HG02571 (cell line): ENCODE data around the gene ZC3H18.

Experiments used
- ATAC-seq: cut with Tn5 transposase; IDR thresholded peaks from one replicate; pipeline ENCODE4 v1.9.1; 2021; ENCODE audit warnings: mild to moderate bottlenecking, moderate library complexity; ENCODE audit not compliant: unreplicated experiment

Gene ZC3H18

GRCh38 chr16:88671806-88672205, 101.6 kb downstream of the ZC3H18 start:
- no peak for ATAC-seq

GRCh38 chr16:88672776-88673175, 102.6 kb downstream of the ZC3H18 start:
- no peak for ATAC-seq

GRCh38 chr16:88673716-88674379, 103.6 kb downstream of the ZC3H18 start:
- ATAC-seq = no peak

GRCh38 chr16:88676502-88677242, 106.5 kb downstream of the ZC3H18 start:
- ATAC-seq = no peak

- ATAC-seq = no peak
Measured at GRCh38 chr16:88677721-88678120, 107.5 kb downstream of the ZC3H18 start.

DNA sequence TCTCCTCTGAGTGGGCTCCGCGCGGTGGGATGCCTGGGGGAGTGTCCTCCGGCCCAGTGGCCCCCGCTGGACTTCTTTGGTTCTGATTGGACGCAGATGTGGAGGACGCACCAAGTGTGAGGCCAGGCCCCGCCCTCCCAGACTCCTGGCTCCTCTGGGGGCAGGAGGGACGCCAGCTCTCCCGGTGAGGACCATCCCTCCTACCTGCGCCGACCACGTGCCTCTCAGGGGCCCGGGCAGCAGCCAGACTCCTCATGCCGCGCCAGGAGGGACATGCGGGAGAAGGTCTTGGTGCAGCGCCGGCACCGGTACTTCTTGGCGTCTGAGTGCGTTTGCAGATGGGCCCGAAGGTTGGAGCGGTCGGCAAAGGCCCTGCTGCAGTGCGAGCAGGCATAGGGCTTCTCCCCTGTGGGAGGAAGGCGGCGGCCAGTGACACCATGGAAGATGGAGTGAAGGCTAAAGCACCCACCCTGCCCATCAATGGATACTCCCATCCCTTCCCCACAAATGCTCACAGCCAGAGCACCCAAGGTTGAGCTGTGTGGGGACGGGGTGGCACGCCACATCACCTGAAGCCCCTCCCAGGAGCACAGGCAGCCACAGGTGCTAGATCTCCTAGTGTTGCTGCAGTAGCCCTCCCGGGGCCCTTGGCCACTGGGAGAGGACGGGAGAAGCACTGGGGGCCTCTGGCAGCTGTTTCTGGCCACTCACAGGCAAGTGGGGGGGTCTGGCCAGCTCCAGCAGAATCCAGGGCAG, 108.2 kb downstream of the ZC3H18 start:
- no peak for ATAC-seq

- no peak for ATAC-seq
Measured at GRCh38 chr16:88680554-88681083, 110.4 kb downstream of the ZC3H18 start.

DNA sequence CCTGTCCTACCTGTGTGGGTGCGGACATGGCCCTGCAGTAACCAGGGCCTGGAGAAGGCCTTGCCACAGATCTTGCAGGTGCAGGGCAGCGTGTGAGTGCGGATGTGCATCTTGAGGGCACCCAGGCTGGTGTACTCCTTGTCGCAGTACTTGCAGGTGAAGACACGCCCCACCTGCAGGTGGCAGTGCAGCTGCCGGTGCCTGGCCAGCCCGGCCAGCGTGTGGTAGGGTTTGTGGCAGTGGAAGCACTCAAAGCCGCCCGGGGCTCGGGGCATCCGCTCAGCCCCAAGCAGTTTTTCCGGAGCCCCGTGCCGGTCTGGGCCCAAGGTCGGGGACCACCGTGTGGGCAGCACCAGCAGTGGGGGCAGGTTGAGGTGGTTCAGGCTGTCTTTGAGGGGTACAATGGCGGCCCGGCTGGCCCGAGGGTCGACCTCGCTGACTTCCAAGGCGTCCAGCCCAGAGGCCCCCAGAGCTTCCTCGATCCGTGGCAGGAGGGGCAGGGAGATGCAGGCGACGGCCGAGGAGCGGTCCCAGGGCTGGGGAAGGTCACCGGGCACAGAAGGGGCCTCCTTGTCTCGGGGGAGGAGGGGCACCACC, 111.0 kb downstream of the ZC3H18 start:
- ATAC-seq = no peak
